ENCODE measurements around the gene PDZD8. TPM values are rescaled to one million over a fixed set of nuclear protein-coding genes. Genes with fewer than 3 reads are reported as not detected.

PDZD8 gene
- total and polyA plus RNA-seq, 8 donors: 3.5 to 60.5 (median 15.4) TPM

- Histone ChIP-seq H3K4me1 (peaks cover 38 to 85% (median 50%) of the 10 kb centered on the region in 4 donors), H3K4me3 (no peak overlapping the region), H3K27me3 (no peaks in the 10 kb centered on the region), H3K9me3 (no peaks in the 10 kb centered on the region), H3K27ac (peak overlapping the region in 1 of 5 donors; percentile 52), H3K36me3 (no peaks in the 10 kb centered on the region)
- WGBS, 5 donors: 28 to 48% (median 44%) methylated on average over 1 of the region's 1 CpG
- TF ChIP-seq POLR2A (IDR thresholded peaks at IDR 0.05) (no peak), CTCF (IDR thresholded peaks at IDR 0.05) (no peak), POLR2AphosphoS5 (IDR thresholded peaks at IDR 0.05) (no peak), EP300 (IDR thresholded peaks at IDR 0.05) (no peak)
- no peak for DNase-seq
- intact Hi-C loops (cut with DNase I; ENCODE audit: low total_unique reads): no loop called here
Measured at GRCh38 chr10:117360016-117360415, 15.2 kb downstream of the PDZD8 start.

GRCh38 chr10:117355072-117355471, 20.2 kb downstream of the PDZD8 start:
- TF ChIP-seq CTCF (IDR thresholded peaks at IDR 0.05) (no peak), POLR2A (IDR thresholded peaks at IDR 0.05) (no peak), POLR2AphosphoS5 (IDR thresholded peaks at IDR 0.05) (no peak), EP300 (IDR thresholded peaks at IDR 0.05) (no peak)
- Histone ChIP-seq H3K27me3 (no peaks in the 10 kb centered on the region), H3K36me3 (no peaks in the 10 kb centered on the region), H3K9me3 (no peaks in the 10 kb centered on the region), H3K4me3 (no peak overlapping the region), H3K27ac (no peak overlapping the region), H3K4me1 (peaks cover 2 to 73% (median 25%) of the 10 kb centered on the region in 4 donors)
- DNase-seq: no peak
- intact Hi-C loops (cut with DNase I; ENCODE audit: low total_unique reads): no loop called here
- WGBS, 5 donors: 64 to 88% (median 82%) methylated on average over 3 of the region's 3 CpGs

- Histone ChIP-seq H3K27ac (no peak overlapping the region), H3K4me3 (no peak overlapping the region), H3K4me1 (peaks cover 3 to 70% (median 28%) of the 10 kb centered on the region in 4 donors), H3K36me3 (no peaks in the 10 kb centered on the region), H3K27me3 (no peaks in the 10 kb centered on the region), H3K9me3 (no peaks in the 10 kb centered on the region)
- intact Hi-C loops (cut with DNase I; ENCODE audit: low total_unique reads): no loop called here
- DNase-seq: no peak
- TF ChIP-seq CTCF (IDR thresholded peaks at IDR 0.05) (no peak), EP300 (IDR thresholded peaks at IDR 0.05) (no peak), POLR2AphosphoS5 (IDR thresholded peaks at IDR 0.05) (no peak), POLR2A (IDR thresholded peaks at IDR 0.05) (no peak)
- 77 to 96% (median 87%) methylated on average over 2 of the region's 2 CpGs for WGBS, 5 donors
Measured at GRCh38 chr10:117353684-117354083, 21.6 kb downstream of the PDZD8 start.

- WGBS, 5 donors: 85 to 97% (median 88%) methylated on average over 2 of the region's 2 CpGs
- H3K27me3 ChIP-seq: no peaks in the 10 kb centered on the region
- intact Hi-C loops (cut with DNase I; ENCODE audit: low total_unique reads): no loop called here
- H3K4me1 ChIP-seq: peaks cover 8 to 76% (median 35%) of the 10 kb centered on the region in 4 donors
- TF ChIP-seq POLR2AphosphoS5 (IDR thresholded peaks at IDR 0.05) (no peak), EP300 (IDR thresholded peaks at IDR 0.05) (no peak), CTCF (IDR thresholded peaks at IDR 0.05) (no peak), POLR2A (IDR thresholded peaks at IDR 0.05) (no peak)
- H3K36me3 ChIP-seq: no peaks in the 10 kb centered on the region
- no peak for DNase-seq
- H3K9me3 ChIP-seq: no peaks in the 10 kb centered on the region
- H3K27ac ChIP-seq: no peak overlapping the region
- no peak overlapping the region for H3K4me3 ChIP-seq
Measured at GRCh38 chr10:117352724-117353123, 22.5 kb downstream of the PDZD8 start.
